NCI-H82 treated with DMSO at 0.1 percent for 48 hours (cell line): Measurements from ENCODE around the gene PTCD2.

Experiments
- DNase-seq: peaks from one replicate; lab custom pipeline; 2025; ENCODE audit not compliant: unreplicated experiment; lab: John Stamatoyannopoulos, UW

PTCD2 gene

GRCh38 chr5:72412283-72413055, 92.3 kb downstream of the PTCD2 start:
- DNase-seq = no peak

DNA sequence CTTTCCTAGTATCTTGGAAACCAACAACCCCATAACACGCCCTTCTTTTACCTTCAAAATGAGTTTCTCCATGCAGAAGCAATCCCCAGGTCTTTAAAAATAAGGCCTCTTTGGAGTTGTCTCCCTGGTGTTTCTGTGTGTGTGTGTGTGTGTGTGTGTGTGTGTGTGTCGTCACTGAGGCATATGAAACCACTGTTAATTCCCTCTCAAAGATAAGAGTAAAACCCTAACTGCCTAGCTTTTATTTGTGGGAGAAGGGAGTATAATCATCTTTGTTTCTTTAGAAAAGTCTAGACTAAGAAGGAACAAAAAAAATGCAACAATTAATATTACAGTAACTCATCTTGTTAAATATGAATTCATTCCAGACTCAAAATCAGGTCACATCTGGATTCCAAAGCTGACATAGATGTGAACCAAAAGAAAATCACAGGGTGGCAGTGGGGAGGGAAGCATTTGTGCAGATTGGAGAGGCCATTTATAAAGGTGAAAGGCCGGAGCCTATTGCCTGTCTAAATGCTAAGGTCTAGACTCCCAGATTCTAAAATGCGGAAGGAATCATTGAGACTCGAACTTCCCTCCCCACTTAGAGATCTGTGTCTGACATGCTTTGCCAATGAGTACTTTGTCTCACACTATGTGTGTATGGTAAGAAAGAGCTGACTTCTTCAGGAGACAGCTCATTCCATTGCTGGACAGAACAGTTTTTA, 95.6 kb downstream of the PTCD2 start:
- no peak for DNase-seq

DNA sequence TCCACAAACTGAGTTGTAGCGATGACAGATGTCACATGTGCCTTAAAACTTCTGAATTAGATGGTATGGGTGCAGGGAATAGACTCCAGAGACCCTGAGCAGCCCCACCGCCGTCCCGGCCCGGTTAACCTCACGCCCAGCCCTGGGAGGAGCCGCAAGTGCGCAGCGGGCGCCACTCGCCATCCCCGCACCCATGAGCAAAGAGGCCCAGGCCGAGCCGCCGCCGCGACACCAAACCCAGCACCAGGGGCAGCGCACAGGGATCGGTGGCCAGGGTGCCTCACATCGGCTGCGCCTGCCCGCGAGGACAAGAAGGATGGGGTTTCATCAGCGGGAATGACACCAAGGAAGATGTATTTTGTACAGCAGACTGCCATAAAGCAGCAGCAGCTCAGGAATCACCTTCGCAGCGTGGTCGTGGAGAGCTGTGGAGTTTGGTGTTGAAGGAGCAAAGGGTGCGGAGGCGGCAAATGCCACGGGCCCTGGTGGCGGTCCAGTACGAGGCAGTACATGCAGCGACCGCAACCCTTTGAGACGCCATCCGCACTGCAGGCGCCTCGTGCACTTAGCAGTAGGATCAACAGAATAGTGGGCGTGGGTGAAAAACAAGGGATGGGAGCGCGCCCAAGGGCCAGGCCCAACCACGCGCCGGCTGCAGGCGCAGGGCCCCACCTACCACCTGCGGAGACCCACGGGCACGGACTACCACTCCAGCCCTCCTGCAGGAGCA, 97.3 kb downstream of the PTCD2 start:
- no peak for DNase-seq
